HepG2 (cell line): Measurements from ENCODE around the gene CNR2. TPM values are rescaled to one million over a fixed set of nuclear protein-coding genes. Genes with fewer than 3 reads are reported as not detected.
"Not testable (repeated sequence)": the region's sequence is repeated elsewhere in the genome, so short reads cannot be mapped to it uniquely, and the experiment has no call there.

ENCODE experiments used
- ATAC-seq: fragments of 200-7000 bp; cut with Tn5 transposase; 3 replicates; pipeline ENCODE4 v1.9.1; 2020; ENCODE audit warnings: mild to moderate bottlenecking, moderate library complexity
- BruUV-seq: library from RNA; stranded (reverse); fragments of 400-500 nt; replicated peaks from 2 replicates; lab custom pipeline; 2021; lab: Mats Ljungman, UMichigan
- CTCF ChIA-PET: fragments of 300-600 bp; formaldehyde crosslinking; extraction: SDS; loops from one replicate; lab custom pipeline; 2021; ENCODE audit warnings: low total read pairs, inconsistent platforms, low intra/inter-chr PET ratio; lab: Yijun Ruan, JAX
- POLR2A ChIA-PET: fragments of 350-600 bp; sonication (Branson Sonifier 250); formaldehyde crosslinking; loops from one replicate; lab custom pipeline; 2020; ENCODE audit warnings: antibody characterized with exemption, inconsistent platforms; lab: Yijun Ruan, JAX
- DNase-seq: peaks from one replicate; pipeline ENCODE4 v3.0.0-alpha.2; 2015; ENCODE audit warnings: low spot score
- FAIRE-seq: peaks from 3 replicates; lab custom pipeline; 2011; peaks lifted over from hg19 to GRCh38; lab: Jason Lieb, UNC
- H2AFZ ChIP-seq: one replicate; pipeline ENCODE4 v1.6.1; 2011; ENCODE audit warnings: low read length, inconsistent platforms
- H3K27ac ChIP-seq: fragments of 300-600 bp; 3 replicates; pipeline ENCODE4 v1.8.0; 2011; ENCODE audit warnings: mixed run types, mild to moderate bottlenecking, mixed read lengths, low read length, inconsistent platforms; ENCODE audit not compliant: insufficient read depth; ENCODE audit errors: extremely low read length
- H3K27me3 ChIP-seq, 2 experiments: fragments of 200-600 bp in 1 of 2; 2 replicates in 1 of 2; 3 replicates in 1 of 2; pipeline versions ENCODE4 v1.6.0 to v1.8.0; 2011; ENCODE audit warnings: low read length in 2 of 2, mild to moderate bottlenecking in 2 of 2, moderate library complexity in 2 of 2, inconsistent platforms in 1 of 2; ENCODE audit not compliant: insufficient read depth in 2 of 2, control insufficient read depth in 1 of 2
- H3K36me3 ChIP-seq, 2 experiments: fragments of 200-600 bp in 1 of 2; replicated peaks in 1 of 2; 2 replicates in 1 of 2; 3 replicates in 1 of 2; pipeline versions ENCODE4 v1.5.1 to v1.8.0; 2011; ENCODE audit warnings: low read length in 2 of 2, inconsistent platforms in 1 of 2; ENCODE audit not compliant: insufficient read depth in 2 of 2, control insufficient read depth in 1 of 2
- H3K4me1 ChIP-seq: 2 replicates; pipeline ENCODE4 v1.5.1; 2012; ENCODE audit warnings: low read length, inconsistent platforms; ENCODE audit not compliant: insufficient read depth
- H3K4me2 ChIP-seq: 2 replicates; pipeline ENCODE4 v1.6.0; 2011; ENCODE audit warnings: low read depth, low read length, inconsistent platforms
- H3K4me3 ChIP-seq, 3 experiments: fragments of 200-600 bp in 1 of 3; sonication (generic), shearing (Covaris generic) in 1 of 3; replicated peaks in 1 of 3; 2 replicates each; pipeline ENCODE4 v1.5.1; 2011 to 2016; ENCODE audit warnings: low read length in 3 of 3, inconsistent platforms in 2 of 3, low read depth in 2 of 3, mild to moderate bottlenecking in 2 of 3, control low read depth in 1 of 3, mixed read lengths in 1 of 3; ENCODE audit not compliant: insufficient read depth in 1 of 3
- H3K79me2 ChIP-seq: one replicate; pipeline ENCODE4 v1.6.1; 2011; ENCODE audit warnings: low read length, inconsistent platforms; ENCODE audit not compliant: insufficient read depth
- H3K9ac ChIP-seq: 2 replicates; pipeline ENCODE4 v1.6.0; 2011; ENCODE audit warnings: mild to moderate bottlenecking, low read depth, low read length, inconsistent platforms; ENCODE audit not compliant: insufficient read depth
- H3K9me3 ChIP-seq: 2 replicates; pipeline ENCODE4 v1.5.1; 2012; ENCODE audit warnings: mild to moderate bottlenecking, low read length
- H4K20me1 ChIP-seq: 2 replicates; pipeline ENCODE4 v1.6.0; 2011; ENCODE audit warnings: inconsistent platforms, mild to moderate bottlenecking, low read length, moderate library complexity; ENCODE audit not compliant: insufficient read depth
- ZBTB46 ChIP-seq: sonication (generic); formaldehyde crosslinking; IDR thresholded peaks from 2 replicates; pipeline ENCODE4 v1.4.0; 2020; ENCODE audit warnings: mild to moderate bottlenecking, missing genetic modification reagents, borderline replicate concordance
- ZNF629 ChIP-seq: sonication (generic); formaldehyde crosslinking; conservative IDR thresholded peaks from 2 replicates; pipeline ENCODE4 v1.5.0; 2020; ENCODE audit warnings: missing genetic modification reagents
- WGBS: methylation state at CpG from one replicate; pipeline ENCODE4 v1.1.6; 2017; ENCODE audit warnings: low lambda C conversion rate; 5-methylcytosine and 5-hydroxymethylcytosine counted together
- in situ Hi-C: cut with HindIII; loops from 2 replicates; pipeline ENCODE4 v1.10.0; 2017; ENCODE audit warnings: low pct_unique_long_range_greater_than_20kb; ENCODE audit not compliant: extremely low pct_ligation_motif_present
- intact Hi-C: fragments of 100-400 bp; cut with micrococcal nuclease; formaldehyde crosslinking; loops from one replicate; pipeline ENCODE4 v1.10.0; 2022; ENCODE audit not compliant: unreplicated experiment
- polyA plus RNA-seq, 8 experiments: library from polyadenylated mRNA; depleted of rRNA in 3 of 8; stranded (reverse) in 7 of 8; unstranded in 1 of 8; fragments of >200 nt; fragmentation: Illumina TruSeq in 4 of 8; extraction: Trizol in 4 of 8; gene quantifications; 2 replicates each; pipeline versions ENCODE4 v1.2.1 to v1.2.3, GENCODE V29; 2011 to 2016; ENCODE audit warnings: low read depth in 4 of 8, missing spikeins in 1 of 8, mixed read lengths in 1 of 8; ENCODE audit not compliant: insufficient read depth in 1 of 8
- total RNA-seq, 5 experiments: library from RNA; depleted of rRNA; stranded (reverse); fragments of >200 nt; fragmentation: Illumina TruSeq; extraction: Trizol; gene quantifications; 2 replicates each; pipeline ENCODE4 v1.2.3, GENCODE V29; 2016; ENCODE audit warnings: low read depth in 1 of 5

Gene CNR2
- total and polyA plus RNA-seq, 2 of the 13 experiments (the other 11 are each of a cell fraction or from before 2014, with no cell fraction given), result not detected

DNA sequence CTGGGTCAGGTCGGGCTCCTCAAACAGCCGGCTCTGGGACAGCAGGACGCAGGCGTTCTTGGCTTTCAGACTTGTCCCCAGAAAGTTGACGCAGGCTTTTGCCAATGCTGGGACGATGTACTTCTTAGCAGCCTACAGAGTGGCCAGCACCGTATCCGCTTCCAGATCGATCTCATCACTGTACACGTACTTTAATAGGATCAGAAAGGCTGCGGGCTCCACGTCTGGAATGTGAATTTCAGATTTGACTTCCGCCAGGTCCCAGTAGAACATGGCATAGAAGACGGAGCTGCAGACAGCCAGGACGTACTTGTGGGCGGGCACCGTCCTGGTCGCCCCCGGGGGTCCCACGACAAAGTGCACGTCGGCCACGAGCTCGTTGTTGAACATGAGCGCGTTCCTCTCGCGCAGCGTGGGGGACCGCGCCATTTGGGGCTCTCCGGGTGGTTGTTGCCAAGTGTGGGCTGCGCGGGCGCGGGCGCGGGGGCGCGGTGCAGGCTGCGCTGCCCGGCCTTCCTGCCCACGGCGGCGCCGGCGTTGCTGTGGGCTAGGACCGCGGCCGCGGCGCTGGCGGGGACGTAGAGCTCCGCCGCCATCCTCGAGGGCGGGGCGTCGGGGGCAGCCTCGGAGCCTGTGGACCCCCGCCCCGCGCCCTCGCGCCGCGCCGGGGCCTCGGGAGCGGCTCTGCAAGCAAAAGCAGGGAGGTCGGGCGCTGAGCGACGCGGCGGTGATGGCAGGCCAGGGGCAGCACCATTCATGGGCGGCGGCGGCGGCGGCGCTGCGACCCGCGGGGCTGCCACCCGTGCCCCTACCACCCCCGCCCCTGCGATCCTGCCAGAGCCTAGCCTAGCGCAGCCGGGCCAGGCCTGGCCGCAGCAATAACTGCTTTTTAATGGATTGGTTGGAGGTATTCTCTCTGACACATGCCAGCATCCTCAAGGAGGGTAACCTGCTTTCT, 10.6 kb downstream of the CNR2 start (continued):
- TF ChIP-seq ZBTB46 (CRISPR knock-in tag) (no peak), ZNF629 (CRISPR knock-in tag) (no peak)
- TF ChIP-seq, all 625 proteins: peak for 0

DNA sequence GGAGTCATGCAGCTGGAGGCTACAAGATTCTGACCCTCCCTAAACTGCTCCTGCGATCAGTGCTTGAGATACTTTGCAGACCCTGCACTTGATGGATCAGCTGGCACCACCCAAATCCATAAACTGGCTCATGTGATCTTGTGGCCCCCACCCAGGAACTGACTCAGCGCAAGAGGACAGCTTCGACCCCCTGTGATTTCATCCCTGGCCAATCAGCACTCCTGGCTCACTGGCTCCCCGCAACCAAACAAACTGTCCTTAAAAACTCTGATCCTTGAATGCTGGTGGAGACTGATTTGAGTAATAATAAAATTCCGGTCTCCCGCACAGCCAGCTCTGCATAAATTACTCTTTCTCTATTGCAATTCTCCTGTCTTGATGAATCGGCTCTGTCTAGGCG, 13.1 kb downstream of the CNR2 start:
- FAIRE-seq, result not testable (repeated sequence)

More for the DNA sequence above, 13.1 kb downstream of the CNR2 start:
- ATAC-seq, H3K4me3 ChIP-seq, H3K4me1 ChIP-seq, POLR2A ChIA-PET, H3K4me2 ChIP-seq, H3K9me3 ChIP-seq, H4K20me1 ChIP-seq, H3K79me2 ChIP-seq, BruUV-seq, H3K36me3 ChIP-seq, DNase-seq, in situ Hi-C loops, intact Hi-C loops, H3K9ac ChIP-seq, CTCF ChIA-PET, H3K27ac ChIP-seq, H2AFZ ChIP-seq: not testable (repeated sequence)
- WGBS, result 76% methylated on average over 7 of the region's 8 CpGs
- peaks cover 5 to 33% of the 10 kb centered on the region in 2 experiments; a peak in 4 of 5 replicates for H3K27me3 ChIP-seq
